Ishikawa (cell line): ENCODE data around the gene GLB1L.

Source experiments
- CEBPB ChIP-seq: IDR thresholded peaks from 2 replicates; pipeline ENCODE4 v1.6.1; 2012
- CREB1 ChIP-seq: IDR thresholded peaks from 2 replicates; pipeline ENCODE4 v1.6.1; 2012; ENCODE audit warnings: low read depth
- EGR1 ChIP-seq: IDR thresholded peaks from 2 replicates; pipeline ENCODE4 v1.6.1; 2012
- EP300 ChIP-seq: IDR thresholded peaks from 2 replicates; pipeline ENCODE4 v1.6.1; 2012; ENCODE audit warnings: borderline replicate concordance
- FOXM1 ChIP-seq: IDR thresholded peaks from 2 replicates; pipeline ENCODE4 v1.6.1; 2012; ENCODE audit warnings: low read depth, borderline replicate concordance
- NFIC ChIP-seq: IDR thresholded peaks from 2 replicates; pipeline ENCODE4 v1.6.1; 2012
- RAD21 ChIP-seq: IDR thresholded peaks from 2 replicates; pipeline ENCODE4 v1.6.1; 2012; ENCODE audit warnings: low read depth
- TAF1 ChIP-seq: IDR thresholded peaks from 2 replicates; pipeline ENCODE4 v1.6.1; 2012; ENCODE audit warnings: low read depth, mild to moderate bottlenecking
- TCF12 ChIP-seq: IDR thresholded peaks from 2 replicates; pipeline ENCODE4 v1.6.1; 2012; ENCODE audit warnings: low read depth
- TEAD4 ChIP-seq: IDR thresholded peaks from 2 replicates; pipeline ENCODE4 v1.6.1; 2012
- YY1 ChIP-seq: IDR thresholded peaks from 2 replicates; pipeline ENCODE4 v1.6.1; 2012; ENCODE audit warnings: low read depth
- ZBTB7A ChIP-seq: IDR thresholded peaks from 2 replicates; pipeline ENCODE4 v1.6.1; 2012; ENCODE audit warnings: low read depth
- TF ChIP-seq, protein P1 (sequence below): IDR thresholded peaks from 2 replicates; pipeline ENCODE4 v1.6.1; 2012; ENCODE audit warnings: low read depth, mild to moderate bottlenecking
- TF ChIP-seq, protein P2 (sequence below): IDR thresholded peaks from 2 replicates; pipeline ENCODE4 v1.6.1; 2012
- TF ChIP-seq, protein P3 (sequence below): IDR thresholded peaks from 2 replicates; pipeline ENCODE4 v1.6.1; 2012

The GLB1L gene

GRCh38 chr2:219205981-219206327 is 39.3 kb downstream of the GLB1L start:
- no peak for TF ChIP-seq CEBPB
- TF ChIP-seq CREB1: no peak
- TF ChIP-seq, protein P1, sequence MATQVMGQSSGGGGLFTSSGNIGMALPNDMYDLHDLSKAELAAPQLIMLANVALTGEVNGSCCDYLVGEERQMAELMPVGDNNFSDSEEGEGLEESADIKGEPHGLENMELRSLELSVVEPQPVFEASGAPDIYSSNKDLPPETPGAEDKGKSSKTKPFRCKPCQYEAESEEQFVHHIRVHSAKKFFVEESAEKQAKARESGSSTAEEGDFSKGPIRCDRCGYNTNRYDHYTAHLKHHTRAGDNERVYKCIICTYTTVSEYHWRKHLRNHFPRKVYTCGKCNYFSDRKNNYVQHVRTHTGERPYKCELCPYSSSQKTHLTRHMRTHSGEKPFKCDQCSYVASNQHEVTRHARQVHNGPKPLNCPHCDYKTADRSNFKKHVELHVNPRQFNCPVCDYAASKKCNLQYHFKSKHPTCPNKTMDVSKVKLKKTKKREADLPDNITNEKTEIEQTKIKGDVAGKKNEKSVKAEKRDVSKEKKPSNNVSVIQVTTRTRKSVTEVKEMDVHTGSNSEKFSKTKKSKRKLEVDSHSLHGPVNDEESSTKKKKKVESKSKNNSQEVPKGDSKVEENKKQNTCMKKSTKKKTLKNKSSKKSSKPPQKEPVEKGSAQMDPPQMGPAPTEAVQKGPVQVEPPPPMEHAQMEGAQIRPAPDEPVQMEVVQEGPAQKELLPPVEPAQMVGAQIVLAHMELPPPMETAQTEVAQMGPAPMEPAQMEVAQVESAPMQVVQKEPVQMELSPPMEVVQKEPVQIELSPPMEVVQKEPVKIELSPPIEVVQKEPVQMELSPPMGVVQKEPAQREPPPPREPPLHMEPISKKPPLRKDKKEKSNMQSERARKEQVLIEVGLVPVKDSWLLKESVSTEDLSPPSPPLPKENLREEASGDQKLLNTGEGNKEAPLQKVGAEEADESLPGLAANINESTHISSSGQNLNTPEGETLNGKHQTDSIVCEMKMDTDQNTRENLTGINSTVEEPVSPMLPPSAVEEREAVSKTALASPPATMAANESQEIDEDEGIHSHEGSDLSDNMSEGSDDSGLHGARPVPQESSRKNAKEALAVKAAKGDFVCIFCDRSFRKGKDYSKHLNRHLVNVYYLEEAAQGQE: no peak
- TF ChIP-seq TEAD4: no peak

- TF ChIP-seq, protein P2, sequence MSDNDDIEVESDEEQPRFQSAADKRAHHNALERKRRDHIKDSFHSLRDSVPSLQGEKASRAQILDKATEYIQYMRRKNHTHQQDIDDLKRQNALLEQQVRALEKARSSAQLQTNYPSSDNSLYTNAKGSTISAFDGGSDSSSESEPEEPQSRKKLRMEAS: no peak
- TF ChIP-seq, protein P1: no peak
- TF ChIP-seq EP300 (no peak), TEAD4 (no peak), FOXM1 (no peak)
Measured at GRCh38 chr2:219205165-219205538, 40.1 kb downstream of the GLB1L start.

- TF ChIP-seq YY1 (no peak), EP300 (no peak), TEAD4 (no peak), ZBTB7A (no peak), NFIC (no peak), RAD21 (no peak), TCF12 (no peak)
- TF ChIP-seq, protein P3, sequence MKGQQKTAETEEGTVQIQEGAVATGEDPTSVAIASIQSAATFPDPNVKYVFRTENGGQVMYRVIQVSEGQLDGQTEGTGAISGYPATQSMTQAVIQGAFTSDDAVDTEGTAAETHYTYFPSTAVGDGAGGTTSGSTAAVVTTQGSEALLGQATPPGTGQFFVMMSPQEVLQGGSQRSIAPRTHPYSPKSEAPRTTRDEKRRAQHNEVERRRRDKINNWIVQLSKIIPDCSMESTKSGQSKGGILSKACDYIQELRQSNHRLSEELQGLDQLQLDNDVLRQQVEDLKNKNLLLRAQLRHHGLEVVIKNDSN: no peak
- TF ChIP-seq, protein P2: no peak
- TF ChIP-seq, protein P1: no peak
Measured at GRCh38 chr2:219204425-219205164, 40.6 kb downstream of the GLB1L start.

DNA sequence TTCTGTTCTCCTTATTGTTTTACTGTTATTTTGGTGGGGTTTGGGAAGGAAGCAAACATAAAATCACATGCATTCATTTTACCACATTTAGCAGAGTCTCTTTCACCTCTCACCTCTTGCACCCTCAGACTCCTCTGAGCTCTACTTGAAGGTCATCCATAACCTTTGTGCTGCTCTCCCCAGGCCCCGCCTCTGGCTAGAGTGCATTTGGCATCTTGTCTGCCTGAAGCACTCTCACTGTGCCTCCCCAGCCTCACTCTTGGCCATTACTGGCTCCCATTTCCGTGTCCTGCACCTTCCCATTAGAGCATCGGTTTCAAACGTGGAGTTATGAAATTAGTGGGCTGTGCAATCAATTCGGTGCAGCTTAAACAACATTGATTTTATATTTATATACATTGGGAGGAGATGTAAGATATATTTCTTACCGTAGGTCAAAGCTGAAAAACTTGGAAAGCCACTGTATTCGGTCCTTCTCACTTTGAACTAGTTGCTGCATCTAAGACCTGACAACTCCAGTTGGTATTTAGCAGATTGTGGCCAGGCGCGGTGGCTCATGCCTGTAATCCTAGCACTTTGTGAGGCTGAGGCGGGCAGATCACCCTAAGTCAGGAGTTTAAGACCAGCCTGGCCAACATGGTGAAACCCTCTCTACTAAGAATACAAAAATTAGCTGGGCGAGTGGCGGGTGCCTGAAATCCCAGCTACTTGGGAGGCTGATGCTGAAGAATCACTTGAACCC is 45.6 kb downstream of the GLB1L start:
- no peak for TF ChIP-seq ZBTB7A
- TF ChIP-seq YY1: no peak
- no peak for TF ChIP-seq RAD21
- TF ChIP-seq EP300: no peak
- TF ChIP-seq, protein P3: no peak
- TF ChIP-seq CEBPB: no peak
- TF ChIP-seq CREB1: no peak
- TF ChIP-seq NFIC: no peak
- TF ChIP-seq, protein P1: no peak
- no peak for TF ChIP-seq EGR1
- TF ChIP-seq TAF1: no peak
- no peak for TF ChIP-seq TCF12
- TF ChIP-seq TEAD4: no peak
- TF ChIP-seq, protein P2: no peak
- TF ChIP-seq FOXM1: no peak
